Lower leg skin (tissue), 4 donors: Measurements from ENCODE around the gene RALGAPA2. TPM values are rescaled to one million over a fixed set of nuclear protein-coding genes. Genes with fewer than 3 reads are reported as not detected.

Experiments used
- DNase-seq, 2 donors: peaks; one replicate each; pipeline ENCODE4 v3.0.0-alpha.2; 2019; ENCODE audit warnings: low spot score in 2 of 2
- H3K4me3 ChIP-seq: fragments of 200-600 bp; sonication (generic); 2 replicates; pipeline ENCODE4 v1.5.1; 2017; ENCODE audit warnings: mild to moderate bottlenecking, low read depth; ENCODE audit not compliant: poor library complexity, severe bottlenecking
- CTCF ChIP-seq, 3 donors: fragments of 450-650 bp; IDR thresholded peaks; one replicate each; pipeline ENCODE4 v1.5.1; 2016; ENCODE audit warnings: antibody characterized with exemption in 3 of 3, mild to moderate bottlenecking in 3 of 3, moderate library complexity in 2 of 3
- POLR2A ChIP-seq, 2 donors: fragments of 450-650 bp; IDR thresholded peaks; one replicate each; pipeline ENCODE4 v1.6.1; 2016 to 2017; ENCODE audit warnings: antibody characterized with exemption in 2 of 2, mild to moderate bottlenecking in 1 of 2, moderate library complexity in 1 of 2
- WGBS, 2 donors: methylation state at CpG; one replicate each; pipeline ENCODE4 v1.1.5; 2018; 5-methylcytosine and 5-hydroxymethylcytosine counted together
- intact Hi-C: fragments of 100-400 bp; cut with DNase I; formaldehyde crosslinking; loops from one replicate; pipeline ENCODE4 v1.15.0; 2023; ENCODE audit warnings: low total_unique reads
- total RNA-seq, 4 donors: library from RNA; depleted of rRNA; stranded (reverse); fragments of >200 nt; gene quantifications; one replicate each; pipeline ENCODE4 v1.1.0, GENCODE V29; 2016

The RALGAPA2 gene
- total RNA-seq, 4 donors from 2014 or later: 56.1 to 78.8 (median 60.8) TPM

GRCh38 chr20:20635006-20635405 is 77.4 kb downstream of the RALGAPA2 start:
- intact Hi-C loops: no loop called here

GRCh38 chr20:20632644-20633043 is 79.8 kb downstream of the RALGAPA2 start:
- intact Hi-C loops: no loop called here
- no peak for TF ChIP-seq CTCF (IDR thresholded peaks at IDR 0.05)
- no peak overlapping the region for H3K4me3 ChIP-seq
- 96 to 97% methylated on average over 2 of the region's 2 CpGs for WGBS, 2 donors
- DNase-seq: no peak

More at GRCh38 chr20:20635006-20635405, 77.4 kb downstream of the RALGAPA2 start:
- WGBS, 2 donors: 90 to 97% methylated on average over 2 of the region's 2 CpGs
- no peak overlapping the region for H3K4me3 ChIP-seq
- TF ChIP-seq CTCF (IDR thresholded peaks at IDR 0.05): no peak
- no peak for TF ChIP-seq POLR2A (IDR thresholded peaks at IDR 0.05)
- DNase-seq: no peak

DNA sequence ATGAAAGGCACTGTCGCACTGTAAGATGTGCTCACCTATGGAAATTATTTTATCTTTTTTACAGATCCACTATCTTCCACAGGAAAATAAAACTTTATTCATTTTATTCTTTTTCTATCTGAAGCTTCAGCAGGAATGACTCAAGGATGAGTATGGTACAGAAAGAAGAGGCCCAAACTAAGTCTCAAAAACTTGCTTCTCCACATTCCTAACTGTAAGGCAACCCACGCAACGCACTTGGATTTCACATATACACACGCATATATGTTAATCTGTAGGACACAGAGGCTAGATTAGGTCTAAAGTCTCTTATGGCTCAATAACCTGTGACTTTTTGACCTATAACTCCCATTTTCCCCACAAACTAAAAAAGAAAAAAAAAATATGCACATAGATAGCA is 81.9 kb downstream of the RALGAPA2 start:
- intact Hi-C loops: no loop called here
- WGBS, 2 donors: 91 to 97% methylated on average over 4 of the region's 4 CpGs

GRCh38 chr20:20629556-20630188 is 82.8 kb downstream of the RALGAPA2 start:
- TF ChIP-seq CTCF (IDR thresholded peaks at IDR 0.05) (no peak), POLR2A (IDR thresholded peaks at IDR 0.05) (no peak)
- H3K4me3 ChIP-seq: no peak overlapping the region
- intact Hi-C loops: no loop called here
- peak in 1 of 2 donors; percentile 62 for DNase-seq
- 96 to 98% methylated on average over 3 of the region's 3 CpGs for WGBS, 2 donors

More for the DNA sequence above, 81.9 kb downstream of the RALGAPA2 start:
- H3K4me3 ChIP-seq: no peak overlapping the region
- no peak for DNase-seq
- TF ChIP-seq CTCF (IDR thresholded peaks at IDR 0.05): no peak
- TF ChIP-seq POLR2A (IDR thresholded peaks at IDR 0.05): no peak

DNA sequence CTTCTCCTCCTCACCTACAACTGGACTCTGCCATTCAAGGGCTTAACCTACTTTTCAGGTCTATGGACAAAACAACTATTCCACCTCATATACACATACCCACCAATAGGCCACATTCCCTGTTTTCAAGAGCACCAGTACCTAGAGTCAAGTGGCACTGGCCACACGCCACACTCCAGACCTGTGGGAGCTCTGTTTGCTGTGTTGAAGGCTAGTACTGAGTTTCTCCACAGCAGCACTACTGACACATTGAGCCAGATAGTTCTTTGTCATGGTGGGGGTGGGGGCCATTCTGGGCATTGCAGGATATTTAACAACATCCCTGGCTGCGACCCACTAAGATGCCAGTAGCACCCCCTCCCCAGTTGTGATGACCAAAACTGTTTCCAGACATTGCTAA is 84.1 kb downstream of the RALGAPA2 start:
- DNase-seq: peak in 1 of 2 donors; percentile 60
- WGBS, 2 donors: 88 to 96% methylated on average over 2 of the region's 2 CpGs
- H3K4me3 ChIP-seq: no peak overlapping the region
- no peak for TF ChIP-seq CTCF (IDR thresholded peaks at IDR 0.05)
- no peak for TF ChIP-seq POLR2A (IDR thresholded peaks at IDR 0.05)
- intact Hi-C loops: no loop called here

DNA sequence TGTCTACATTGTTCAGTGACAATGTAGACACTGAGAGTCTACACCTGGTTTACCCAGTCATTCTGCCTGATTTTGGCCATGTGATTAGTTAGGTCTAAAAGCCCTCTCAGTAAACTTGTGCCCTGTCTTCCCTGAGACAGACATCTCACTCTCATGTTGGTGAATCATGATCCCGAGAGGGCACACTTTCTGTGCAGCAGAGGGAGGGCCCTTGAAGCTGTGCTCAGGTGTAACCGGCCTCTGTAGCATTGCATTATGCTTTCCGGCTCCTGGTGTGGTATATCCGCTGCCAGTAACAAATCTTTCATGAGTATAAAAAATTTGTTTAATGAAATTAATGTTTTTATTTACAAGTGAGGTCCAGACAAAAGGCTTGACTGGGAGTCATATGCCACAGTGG is 85.0 kb downstream of the RALGAPA2 start:
- 95% methylated on average over 4 of the region's 4 CpGs for WGBS, 2 donors
- TF ChIP-seq POLR2A (IDR thresholded peaks at IDR 0.05): no peak
- TF ChIP-seq CTCF (IDR thresholded peaks at IDR 0.05): no peak
- intact Hi-C loops: no loop called here
- peak in 1 of 2 donors; percentile 45 for DNase-seq
- H3K4me3 ChIP-seq: no peak overlapping the region
